Panc1 (cell line): ENCODE measurements around the gene SOCS6. TPM values are rescaled to one million over a fixed set of nuclear protein-coding genes. Genes with fewer than 3 reads are reported as not detected.
A peak's percentile ranks its signal among the peaks of the same experiment; 100 is the strongest.
"Not testable (repeated sequence)": the region's sequence is repeated elsewhere in the genome, so short reads cannot be mapped to it uniquely, and the experiment has no call there.

Source experiments
- ATAC-seq: fragments of 200-7000 bp; cut with Tn5 transposase; 2 replicates; pipeline ENCODE4 v1.9.1; 2020; ENCODE audit warnings: mild to moderate bottlenecking, moderate library complexity
- BruUV-seq: library from RNA; stranded (reverse); fragments of 400-500 nt; replicated peaks from 2 replicates; lab custom pipeline; 2021; lab: Mats Ljungman, UMichigan
- CTCF ChIA-PET: fragments of 300-600 bp; sonication (Branson Sonifier 250); formaldehyde crosslinking; loops from one replicate; lab custom pipeline; 2022; ENCODE audit warnings: antibody characterized with exemption; lab: Charles Lee
- POLR2A ChIA-PET: fragments of 300-600 bp; sonication (Branson Sonifier 250); formaldehyde crosslinking; loops from one replicate; lab custom pipeline; 2022; ENCODE audit warnings: antibody characterized with exemption; lab: Charles Lee
- DNase-seq: peaks from one replicate; pipeline ENCODE4 v3.0.0-alpha.2; 2010; ENCODE audit warnings: low read depth, low spot score
- H3K27ac ChIP-seq: 2 replicates; pipeline ENCODE4 v1.5.1; 2011; ENCODE audit warnings: mild to moderate bottlenecking, low read length, inconsistent platforms
- H3K27me3 ChIP-seq: fragments of 200-500 bp; sonication (Bioruptor generic); 2 replicates; pipeline ENCODE4 v1.6.0; 2014; ENCODE audit warnings: low read length, inconsistent platforms; ENCODE audit not compliant: control insufficient read depth, insufficient read depth
- H3K36me3 ChIP-seq: fragments of 200-500 bp; sonication (Bioruptor generic); 2 replicates; pipeline ENCODE4 v1.5.1; 2014; ENCODE audit warnings: inconsistent platforms, mild to moderate bottlenecking, low read length, moderate library complexity; ENCODE audit not compliant: control insufficient read depth, insufficient read depth
- H3K4me1 ChIP-seq: 2 replicates; pipeline ENCODE4 v1.5.1; 2011; ENCODE audit warnings: inconsistent platforms, mild to moderate bottlenecking, low read length, moderate library complexity; ENCODE audit not compliant: control insufficient read depth, insufficient read depth
- H3K4me3 ChIP-seq, 2 experiments: 2 replicates each; pipeline ENCODE4 v1.5.1; 2011 to 2012; ENCODE audit warnings: low read depth in 2 of 2, low read length in 2 of 2, mild to moderate bottlenecking in 2 of 2, inconsistent platforms in 1 of 2, moderate library complexity in 1 of 2
- H3K9me3 ChIP-seq: fragments of 200-500 bp; sonication (Bioruptor generic); 2 replicates; pipeline ENCODE4 v1.5.1; 2014; ENCODE audit warnings: low read depth, mild to moderate bottlenecking, inconsistent platforms, low read length, moderate library complexity; ENCODE audit not compliant: control insufficient read depth, insufficient read depth
- POLR2AphosphoS5 ChIP-seq: IDR thresholded peaks from 2 replicates; pipeline ENCODE4 v1.6.1; 2012; ENCODE audit warnings: mild to moderate bottlenecking, low read depth, low read length, moderate library complexity
- SIN3A ChIP-seq: IDR thresholded peaks from 2 replicates; pipeline ENCODE4 v1.6.1; 2012; ENCODE audit warnings: low read depth, mild to moderate bottlenecking, low read length, moderate library complexity, borderline replicate concordance; ENCODE audit not compliant: insufficient read depth
- TCF7L2 ChIP-seq: IDR thresholded peaks from 2 replicates; pipeline ENCODE4 v1.6.1; 2011; ENCODE audit warnings: mild to moderate bottlenecking, low read depth, low read length, inconsistent platforms
- in situ Hi-C: cut with HindIII; loops from 2 replicates; pipeline ENCODE4 v1.10.0; 2016; ENCODE audit warnings: low sequenced_read_pairs, low pct_unique_long_range_greater_than_20kb
- intact Hi-C: fragments of 100-400 bp; cut with micrococcal nuclease; formaldehyde crosslinking; loops from one replicate; pipeline ENCODE4 v1.10.0; 2022; ENCODE audit not compliant: unreplicated experiment
- total RNA-seq: library from RNA; stranded (reverse); gene quantifications from one replicate; pipeline ENCODE4 v1.2.1, GENCODE V29; 2021; ENCODE audit not compliant: unreplicated experiment
- TF ChIP-seq, protein P1 (sequence below): fragments of 450-650 bp; IDR thresholded peaks from 2 replicates; pipeline ENCODE4 v1.5.1; 2017; ENCODE audit warnings: mild to moderate bottlenecking
- TF ChIP-seq, protein P2 (sequence below), 2 experiments: IDR thresholded peaks; 2 replicates each; pipeline ENCODE4 v1.6.1; 2011 to 2012; ENCODE audit warnings: low read depth in 2 of 2, control low read depth in 1 of 2, low read length in 1 of 2, mild to moderate bottlenecking in 1 of 2, moderate library complexity in 1 of 2; ENCODE audit not compliant: insufficient read depth in 1 of 2

Gene SOCS6
- total RNA-seq, 1 experiment from 2014 or later, result 43.0 TPM

DNA sequence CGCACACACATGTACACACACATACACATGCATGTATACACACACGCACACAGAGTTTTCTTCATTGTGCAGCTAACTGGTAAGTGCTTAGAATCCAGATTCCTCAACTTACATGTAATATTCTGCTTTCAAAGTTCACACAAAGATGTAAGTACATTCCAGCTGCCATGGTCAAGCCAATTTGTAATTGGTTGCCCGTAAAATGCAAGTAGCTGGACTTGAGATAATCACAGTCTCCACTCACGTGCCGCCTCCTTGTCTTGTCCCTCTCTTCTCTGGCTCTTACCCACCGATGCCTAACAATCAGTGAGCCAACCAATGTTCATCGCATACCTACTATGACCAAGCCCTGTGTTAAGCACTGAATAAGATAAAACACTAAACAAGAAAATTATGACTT, 77.8 kb downstream of the SOCS6 start:
- Histone ChIP-seq H3K27me3 (no peaks in the 10 kb centered on the region), H3K4me3 (no peak overlapping the region), H3K4me1 (peaks cover 3% of the 10 kb centered on the region; the same call in 1 of the 2 replicates), H3K36me3 (no peaks in the 10 kb centered on the region), H3K27ac (peak overlapping the region; percentile 80; the same call in 1 of the 2 replicates), H3K9me3 (no peaks in the 10 kb centered on the region)
- intact Hi-C loops (no loop called here), in situ Hi-C loops (no loop called here)
- no TSS peak for BruUV-seq
- ATAC-seq (no peak), DNase-seq (no peak)
- ChIA-PET POLR2A (no interaction called here), CTCF (no interaction called here)
- no peak for TF ChIP-seq TCF7L2
- no peak for TF ChIP-seq SIN3A
- TF ChIP-seq POLR2AphosphoS5, result no peak
- TF ChIP-seq, protein P1, sequence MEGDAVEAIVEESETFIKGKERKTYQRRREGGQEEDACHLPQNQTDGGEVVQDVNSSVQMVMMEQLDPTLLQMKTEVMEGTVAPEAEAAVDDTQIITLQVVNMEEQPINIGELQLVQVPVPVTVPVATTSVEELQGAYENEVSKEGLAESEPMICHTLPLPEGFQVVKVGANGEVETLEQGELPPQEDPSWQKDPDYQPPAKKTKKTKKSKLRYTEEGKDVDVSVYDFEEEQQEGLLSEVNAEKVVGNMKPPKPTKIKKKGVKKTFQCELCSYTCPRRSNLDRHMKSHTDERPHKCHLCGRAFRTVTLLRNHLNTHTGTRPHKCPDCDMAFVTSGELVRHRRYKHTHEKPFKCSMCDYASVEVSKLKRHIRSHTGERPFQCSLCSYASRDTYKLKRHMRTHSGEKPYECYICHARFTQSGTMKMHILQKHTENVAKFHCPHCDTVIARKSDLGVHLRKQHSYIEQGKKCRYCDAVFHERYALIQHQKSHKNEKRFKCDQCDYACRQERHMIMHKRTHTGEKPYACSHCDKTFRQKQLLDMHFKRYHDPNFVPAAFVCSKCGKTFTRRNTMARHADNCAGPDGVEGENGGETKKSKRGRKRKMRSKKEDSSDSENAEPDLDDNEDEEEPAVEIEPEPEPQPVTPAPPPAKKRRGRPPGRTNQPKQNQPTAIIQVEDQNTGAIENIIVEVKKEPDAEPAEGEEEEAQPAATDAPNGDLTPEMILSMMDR, result no peak
- TF ChIP-seq, protein P2, sequence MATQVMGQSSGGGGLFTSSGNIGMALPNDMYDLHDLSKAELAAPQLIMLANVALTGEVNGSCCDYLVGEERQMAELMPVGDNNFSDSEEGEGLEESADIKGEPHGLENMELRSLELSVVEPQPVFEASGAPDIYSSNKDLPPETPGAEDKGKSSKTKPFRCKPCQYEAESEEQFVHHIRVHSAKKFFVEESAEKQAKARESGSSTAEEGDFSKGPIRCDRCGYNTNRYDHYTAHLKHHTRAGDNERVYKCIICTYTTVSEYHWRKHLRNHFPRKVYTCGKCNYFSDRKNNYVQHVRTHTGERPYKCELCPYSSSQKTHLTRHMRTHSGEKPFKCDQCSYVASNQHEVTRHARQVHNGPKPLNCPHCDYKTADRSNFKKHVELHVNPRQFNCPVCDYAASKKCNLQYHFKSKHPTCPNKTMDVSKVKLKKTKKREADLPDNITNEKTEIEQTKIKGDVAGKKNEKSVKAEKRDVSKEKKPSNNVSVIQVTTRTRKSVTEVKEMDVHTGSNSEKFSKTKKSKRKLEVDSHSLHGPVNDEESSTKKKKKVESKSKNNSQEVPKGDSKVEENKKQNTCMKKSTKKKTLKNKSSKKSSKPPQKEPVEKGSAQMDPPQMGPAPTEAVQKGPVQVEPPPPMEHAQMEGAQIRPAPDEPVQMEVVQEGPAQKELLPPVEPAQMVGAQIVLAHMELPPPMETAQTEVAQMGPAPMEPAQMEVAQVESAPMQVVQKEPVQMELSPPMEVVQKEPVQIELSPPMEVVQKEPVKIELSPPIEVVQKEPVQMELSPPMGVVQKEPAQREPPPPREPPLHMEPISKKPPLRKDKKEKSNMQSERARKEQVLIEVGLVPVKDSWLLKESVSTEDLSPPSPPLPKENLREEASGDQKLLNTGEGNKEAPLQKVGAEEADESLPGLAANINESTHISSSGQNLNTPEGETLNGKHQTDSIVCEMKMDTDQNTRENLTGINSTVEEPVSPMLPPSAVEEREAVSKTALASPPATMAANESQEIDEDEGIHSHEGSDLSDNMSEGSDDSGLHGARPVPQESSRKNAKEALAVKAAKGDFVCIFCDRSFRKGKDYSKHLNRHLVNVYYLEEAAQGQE (IDR thresholded peaks at IDR 0.05; ENCODE audit: insufficient read depth in 1 of 2, low read depth in 2 of 2, low read length in 1 of 2), result no peak

DNA sequence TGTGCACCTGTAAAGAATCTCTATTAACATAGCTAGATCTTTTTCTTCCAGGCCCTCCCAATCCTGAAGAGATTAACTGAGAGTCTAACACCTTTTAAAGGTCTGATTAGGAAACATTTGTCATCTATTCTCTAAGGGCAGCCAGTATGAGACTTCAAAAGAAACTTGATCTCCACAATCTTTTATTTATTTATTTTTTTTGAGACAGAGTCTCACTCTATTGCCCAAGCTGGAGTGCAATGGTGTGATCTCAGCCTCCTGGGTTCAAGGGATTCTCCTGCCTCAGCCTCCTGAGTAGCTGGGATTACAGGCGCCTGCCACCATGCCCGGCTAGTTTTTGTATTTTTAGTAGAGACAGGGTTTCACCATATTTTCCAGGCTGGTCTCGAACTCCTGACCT, 78.5 kb downstream of the SOCS6 start:
- CTCF ChIA-PET, H3K36me3 ChIP-seq, H3K9me3 ChIP-seq, intact Hi-C loops, DNase-seq, ATAC-seq, H3K27me3 ChIP-seq, H3K4me3 ChIP-seq, BruUV-seq, in situ Hi-C loops, POLR2A ChIA-PET, H3K4me1 ChIP-seq: not testable (repeated sequence)
- H3K27ac ChIP-seq, result peak overlapping the region; percentile 80; the same call in 1 of the 2 replicates

DNA sequence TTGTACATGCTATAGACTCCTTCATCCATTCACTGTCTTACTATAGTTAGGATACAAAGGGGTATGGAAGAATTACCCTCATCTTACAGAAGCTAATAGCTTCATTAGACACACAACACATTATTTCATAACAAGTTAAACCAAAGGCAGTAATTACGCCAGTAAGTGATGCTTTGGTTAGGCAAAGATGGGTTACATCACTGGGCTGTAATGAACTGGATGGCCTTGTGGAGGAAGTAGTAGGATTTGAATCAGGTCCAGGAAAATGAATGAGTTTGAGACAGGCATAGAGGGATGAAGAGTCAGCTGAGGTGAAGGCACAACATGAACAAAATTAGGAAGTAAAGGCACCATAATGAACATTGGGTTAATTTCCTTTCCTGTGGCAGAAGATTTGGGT, 80.1 kb downstream of the SOCS6 start:
- ChIA-PET POLR2A (no interaction called here), CTCF (no interaction called here)
- H3K27me3 ChIP-seq, result no peaks in the 10 kb centered on the region
- BruUV-seq, result no TSS peak
- no peaks in the 10 kb centered on the region for H3K36me3 ChIP-seq
- no peak for TF ChIP-seq TCF7L2
- TF ChIP-seq, protein P2 (IDR thresholded peaks at IDR 0.05; ENCODE audit: insufficient read depth in 1 of 2, low read depth in 2 of 2, low read length in 1 of 2), result no peak
- TF ChIP-seq POLR2AphosphoS5, result no peak
- no peak for TF ChIP-seq SIN3A
- TF ChIP-seq, protein P1, result no peak
- no peaks in the 10 kb centered on the region for H3K9me3 ChIP-seq
- ATAC-seq, result no peak
- in situ Hi-C loops, result no loop called here
- peak overlapping the region; percentile 66 for H3K27ac ChIP-seq
- intact Hi-C loops, result no loop called here
- H3K4me3 ChIP-seq, result no peak overlapping the region
- DNase-seq, result no peak
- peaks cover 23% of the 10 kb centered on the region for H3K4me1 ChIP-seq
